ENCODE results near the gene AADAT.

DNA sequence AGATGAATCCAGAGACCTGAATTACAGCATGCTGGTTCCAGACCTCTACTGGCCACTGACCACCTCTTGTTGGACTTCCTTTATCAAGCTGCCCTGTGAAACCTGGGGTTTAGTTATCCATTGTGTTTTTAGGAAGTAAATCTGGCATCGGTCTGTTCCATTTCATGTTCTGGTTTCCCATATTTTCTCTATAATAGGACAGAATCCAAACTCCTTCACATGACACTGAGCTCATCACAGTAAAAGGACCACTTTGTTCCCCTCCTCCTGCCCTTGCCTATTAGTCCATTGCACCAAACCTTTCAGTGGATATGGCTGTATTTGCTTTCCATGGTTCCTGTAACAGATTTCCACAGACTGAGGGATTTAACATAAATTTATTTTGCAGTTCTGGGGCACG, 67.5 kb downstream of the AADAT start:
- no peak for TF ChIP-seq POLR2AphosphoS5 (IDR thresholded peaks at IDR 0.05; ENCODE audit: borderline replicate concordance, low read depth, low read length)
- no peak for TF ChIP-seq EZH2 (IDR thresholded peaks at IDR 0.05)
- TF ChIP-seq FOXP2 (optimal IDR thresholded peaks at IDR 0.05; ENCODE audit: control extremely low read depth, extremely low read length, insufficient read depth), result no peak
